ENCODE measurements around the gene KLKB1.
A peak's percentile ranks its signal among the peaks of the same experiment; 100 is the strongest.

KLKB1 gene

GRCh38 chr4:186227221-186227620, at the start of gene KLKB1:
KLKB1 (plus strand) TSS chr4:186227507; CDS start chr4:186228196, 689 bp downstream.
- no peak for DNase-seq (ENCODE audit: extremely low spot score)
- ChIA-PET POLR2A (no interaction called here), CTCF (no interaction called here)
- no peak for TF ChIP-seq CTCF (IDR thresholded peaks at IDR 0.05; ENCODE audit: control extremely low read depth, extremely low read depth, low read depth, missing control alignments)

- no peak for TF ChIP-seq CTCF (IDR thresholded peaks at IDR 0.05; ENCODE audit: control extremely low read depth, extremely low read depth, low read depth, missing control alignments)
- ChIA-PET CTCF (no interaction called here), POLR2A (no interaction called here)
- no peak for DNase-seq (ENCODE audit: extremely low spot score)
Observed at GRCh38 chr4:186188107-186188506, 39.2 kb upstream of the KLKB1 start.

GRCh38 chr4:186189656-186190055, 37.7 kb upstream of the KLKB1 start:
- no peak for TF ChIP-seq CTCF (IDR thresholded peaks at IDR 0.05; ENCODE audit: control extremely low read depth, extremely low read depth, low read depth, missing control alignments)
- POLR2A ChIA-PET = no interaction called here
- CTCF ChIA-PET = interaction anchor here (1.1 to 1.8 kb wide), 4 partner anchors 12 to 123 kb away, joined by 3 to 7 read pairs (median 5); no protein-coding TSS in a partner anchor
- no peak for DNase-seq (ENCODE audit: extremely low spot score)

GRCh38 chr4:186190581-186191199, 36.6 kb upstream of the KLKB1 start:
- DNase-seq (ENCODE audit: extremely low spot score) = peak; percentile 57
- CTCF ChIA-PET = interaction anchor here (1.0 to 2.0 kb wide), 4 partner anchors 13 to 124 kb away, joined by 3 to 5 read pairs (median 4); no protein-coding TSS in a partner anchor
- peak; percentile 31 for TF ChIP-seq CTCF (IDR thresholded peaks at IDR 0.05; ENCODE audit: control extremely low read depth, extremely low read depth, low read depth, missing control alignments)
- POLR2A ChIA-PET = interaction anchor here (0.8 kb wide), 1 partner anchor 123 kb away, joined by 3 read pairs; no protein-coding TSS in a partner anchor

- ChIA-PET POLR2A (interaction anchor here (0.8 kb wide), 1 partner anchor 124 kb away, joined by 3 read pairs; no protein-coding TSS in a partner anchor), CTCF (interaction anchor here (1.0 to 2.1 kb wide), 11 partner anchors 10 to 123 kb away, joined by 3 to 9 read pairs (median 4); partner anchors contain the start of gene TLR3)
- peak; percentile 73 for TF ChIP-seq CTCF (IDR thresholded peaks at IDR 0.05; ENCODE audit: control extremely low read depth, extremely low read depth, low read depth, missing control alignments)
- DNase-seq (ENCODE audit: extremely low spot score) = peak; percentile 93
Observed at GRCh38 chr4:186191200-186192065, 35.9 kb upstream of the KLKB1 start, which contains the start of gene CYP4V2. CYP4V2 (plus strand) TSS chr4:186191567; CDS start chr4:186191824, 257 bp downstream.

GRCh38 chr4:186192066-186192612, 35.2 kb upstream of the KLKB1 start:
- no peak for TF ChIP-seq CTCF (IDR thresholded peaks at IDR 0.05; ENCODE audit: control extremely low read depth, extremely low read depth, low read depth, missing control alignments)
- no peak for DNase-seq (ENCODE audit: extremely low spot score)
- POLR2A ChIA-PET = no interaction called here
- CTCF ChIA-PET = interaction anchor here (1.0 to 2.1 kb wide), 10 partner anchors 10 to 124 kb away, joined by 3 to 9 read pairs (median 4); partner anchors contain the start of gene TLR3

Data from GM10248 (cell line).